HUDEP-2 (cell line): ENCODE measurements around the gene USP24.

Source experiments
- DNase-seq, 76 experiments: peaks; one replicate each; lab custom pipeline; 2025; ENCODE audit not compliant: unreplicated experiment in 76 of 76; lab: John Stamatoyannopoulos, UW

Gene USP24

DNA sequence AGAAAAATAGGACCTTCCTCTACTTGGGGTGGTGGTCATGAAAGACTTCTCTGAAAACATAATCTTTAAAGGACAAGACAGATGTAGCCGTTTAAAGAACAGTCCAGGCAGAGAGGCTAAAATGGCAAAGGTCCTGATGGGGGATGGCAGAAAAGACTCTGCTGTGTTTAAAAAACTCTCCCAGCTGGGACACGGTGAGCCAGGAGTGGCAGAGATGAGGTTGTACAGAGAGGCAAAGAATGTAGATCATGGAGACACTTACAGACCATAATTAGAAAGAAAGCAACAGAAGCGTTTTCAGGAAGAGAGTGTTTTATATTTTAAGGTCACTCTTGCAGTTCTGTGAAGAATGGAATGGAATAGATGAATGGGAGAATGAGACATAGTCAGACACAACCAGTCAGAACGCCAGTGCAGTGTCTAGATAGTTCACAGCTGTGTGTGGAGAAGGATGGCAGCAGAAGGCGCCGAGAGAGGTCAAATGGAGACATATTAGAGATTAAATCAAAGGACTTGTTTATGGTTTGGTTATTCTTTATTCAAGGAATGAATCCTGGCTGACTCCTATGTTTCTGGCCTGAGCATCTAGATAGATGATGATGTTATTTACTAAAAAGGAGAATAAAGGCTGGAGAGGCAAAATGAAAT is 47.8 kb downstream of the USP24 start:
- DNase-seq, result no peak

DNA sequence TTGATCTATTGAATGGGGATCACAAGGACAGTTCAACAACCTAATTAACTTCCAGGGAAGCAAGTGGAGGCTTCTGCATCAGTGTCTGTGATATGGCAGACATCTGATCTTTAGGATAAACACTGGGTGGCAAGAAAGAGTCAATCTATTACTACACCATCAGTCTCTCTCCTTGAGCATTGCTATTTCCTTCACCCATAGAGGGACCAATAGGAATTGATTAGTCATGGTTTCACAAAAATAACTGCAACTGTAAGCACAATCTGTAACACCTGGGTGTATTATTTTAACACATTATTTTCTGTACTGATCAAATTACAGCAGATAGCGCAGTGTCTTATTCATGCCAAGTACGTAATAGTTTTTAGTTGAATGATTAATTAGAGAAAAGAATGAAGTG is 50.3 kb downstream of the USP24 start:
- DNase-seq, result peak in 11 of 76 experiments; percentile 5 to 58 (median 26)

- DNase-seq, result peak in 1 of 76 experiments; percentile 16
Observed at GRCh38 chr1:55159571-55159970, 55.6 kb downstream of the USP24 start.

DNA sequence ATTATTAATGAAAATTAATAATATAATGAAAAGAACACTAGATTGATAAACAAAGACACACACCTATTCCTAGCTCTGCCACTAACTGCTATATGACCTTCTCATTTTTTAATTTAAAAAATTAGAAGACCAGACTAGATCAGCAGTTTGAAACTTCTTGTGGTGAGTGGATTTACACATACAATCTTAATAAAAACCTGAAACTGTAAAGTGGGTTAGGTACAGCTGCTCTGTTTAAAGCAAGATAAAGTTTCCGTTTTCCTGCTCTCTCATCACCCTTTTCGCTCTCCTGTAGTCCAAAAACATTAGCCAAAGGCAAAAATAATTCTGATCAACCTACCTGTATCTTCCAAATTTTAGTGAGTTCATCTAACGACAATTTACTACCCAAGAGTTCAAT is 58.6 kb downstream of the USP24 start:
- DNase-seq, result no peak

- DNase-seq, result no peak
Observed at GRCh38 chr1:55156093-55156492, 59.1 kb downstream of the USP24 start.

- peak in 14 of 76 experiments; percentile 6 to 46 (median 16) for DNase-seq
Observed at GRCh38 chr1:55155522-55155921, 59.6 kb downstream of the USP24 start.

GRCh38 chr1:55154616-55155015 is 60.5 kb downstream of the USP24 start:
- no peak for DNase-seq

DNA sequence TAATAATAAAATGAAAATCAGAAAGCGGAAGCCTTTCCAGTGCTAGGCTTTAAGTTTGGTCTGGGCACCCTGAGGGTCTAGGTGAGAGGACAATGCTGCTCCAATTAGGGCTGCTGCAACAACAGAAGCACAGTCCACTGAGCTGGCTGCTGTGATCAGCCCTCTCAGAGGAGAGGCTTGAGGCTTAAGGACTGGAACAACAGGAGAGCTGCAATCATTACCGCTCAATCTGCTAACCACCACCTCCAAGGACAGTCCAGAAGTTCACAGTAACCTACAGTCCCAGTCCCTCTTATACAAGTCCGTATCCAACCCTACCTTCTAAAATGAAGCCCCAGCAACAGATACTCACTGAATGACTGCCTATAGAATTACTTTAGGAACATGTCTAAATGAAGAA is 62.1 kb downstream of the USP24 start:
- no peak for DNase-seq

DNA sequence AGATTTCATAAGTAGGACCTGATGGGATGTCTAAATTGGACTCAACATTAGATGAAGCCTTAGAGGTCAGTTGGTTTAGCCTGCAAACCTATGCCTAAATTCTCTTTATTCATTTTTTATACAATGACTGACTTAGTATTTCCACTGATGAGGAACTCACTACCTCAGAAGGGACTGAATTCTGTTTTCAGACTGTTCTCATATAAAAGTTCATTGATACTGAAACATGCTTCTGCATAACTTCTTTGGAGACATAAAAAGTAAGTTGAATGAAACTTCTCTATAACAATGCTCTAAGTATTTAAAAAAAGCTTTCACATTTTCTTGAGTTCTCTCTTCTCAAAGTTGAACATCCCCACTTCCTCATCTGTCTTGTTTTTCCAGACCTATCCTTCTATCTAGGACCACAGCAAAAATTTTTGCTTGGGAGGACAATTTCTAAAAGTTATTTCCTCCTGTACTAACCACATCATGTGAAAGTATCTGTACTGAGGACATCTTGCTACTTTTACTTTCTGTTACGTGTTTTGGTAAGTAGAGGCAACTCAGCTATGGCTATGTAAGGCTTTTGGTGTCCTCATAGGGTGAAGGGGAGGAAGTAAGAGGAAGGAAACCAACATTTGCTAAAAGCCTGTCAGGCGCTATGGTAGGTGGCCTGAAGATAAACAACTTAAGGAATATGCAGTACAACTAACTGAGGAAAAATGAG is 64.1 kb downstream of the USP24 start:
- DNase-seq, result no peak

- DNase-seq, result no peak
Observed at GRCh38 chr1:55148676-55149075, 66.5 kb downstream of the USP24 start.

DNA sequence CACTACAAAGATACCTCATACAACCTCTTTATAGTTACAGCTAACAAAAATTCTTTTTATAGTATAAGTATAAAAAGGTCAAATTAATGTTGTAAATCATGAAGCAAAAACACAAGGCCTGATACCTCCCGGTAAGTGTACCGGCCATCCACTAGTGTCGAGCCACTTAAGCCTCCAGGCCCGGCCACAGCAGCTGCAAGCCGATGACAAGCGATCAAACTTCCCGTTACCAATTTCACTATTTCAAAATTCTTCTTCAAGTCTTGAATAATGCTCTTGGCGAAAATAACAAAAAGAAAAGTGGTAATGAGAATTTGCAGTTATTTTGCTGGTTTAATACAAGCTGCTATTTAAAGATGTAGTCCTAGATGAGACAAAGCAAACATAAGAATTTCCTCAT is 67.6 kb downstream of the USP24 start:
- DNase-seq, result no peak

- DNase-seq, result peak in 74 of 76 experiments; percentile 12 to 91 (median 76)
Observed at GRCh38 chr1:55146781-55147180, 68.4 kb downstream of the USP24 start.

GRCh38 chr1:55144886-55145285 is 70.3 kb downstream of the USP24 start:
- DNase-seq, result no peak

GRCh38 chr1:55143684-55144083 is 71.5 kb downstream of the USP24 start:
- DNase-seq, result peak in 32 of 76 experiments; percentile 4 to 54 (median 16)

DNA sequence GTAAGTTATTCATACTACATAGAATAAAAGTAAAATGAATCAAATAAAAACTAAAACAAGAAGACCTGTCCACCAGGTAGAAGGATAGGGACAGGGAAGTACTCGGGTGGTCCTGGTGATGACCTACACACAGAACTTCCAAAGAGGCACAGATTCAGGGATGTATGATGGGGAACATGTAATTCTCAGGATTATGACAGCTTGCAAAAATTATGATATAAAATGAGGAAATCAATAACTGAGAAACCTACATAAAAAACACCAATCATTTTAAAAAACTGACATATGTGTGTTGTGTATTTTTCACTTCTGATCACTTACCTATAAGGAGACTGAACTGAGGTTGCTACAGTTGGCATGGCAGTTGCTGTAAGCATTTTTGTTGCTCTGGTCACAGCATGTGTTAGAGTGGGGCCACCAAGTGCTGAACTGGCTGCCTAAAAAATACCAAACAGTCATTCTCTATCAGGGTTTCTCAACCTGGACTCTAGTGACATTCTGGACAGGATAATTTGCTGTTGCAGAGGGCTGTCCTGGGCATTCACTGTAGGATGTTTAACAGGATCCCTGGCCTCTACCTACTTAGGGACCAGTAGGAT is 73.8 kb downstream of the USP24 start:
- DNase-seq, result peak in 2 of 76 experiments; percentile 10

DNA sequence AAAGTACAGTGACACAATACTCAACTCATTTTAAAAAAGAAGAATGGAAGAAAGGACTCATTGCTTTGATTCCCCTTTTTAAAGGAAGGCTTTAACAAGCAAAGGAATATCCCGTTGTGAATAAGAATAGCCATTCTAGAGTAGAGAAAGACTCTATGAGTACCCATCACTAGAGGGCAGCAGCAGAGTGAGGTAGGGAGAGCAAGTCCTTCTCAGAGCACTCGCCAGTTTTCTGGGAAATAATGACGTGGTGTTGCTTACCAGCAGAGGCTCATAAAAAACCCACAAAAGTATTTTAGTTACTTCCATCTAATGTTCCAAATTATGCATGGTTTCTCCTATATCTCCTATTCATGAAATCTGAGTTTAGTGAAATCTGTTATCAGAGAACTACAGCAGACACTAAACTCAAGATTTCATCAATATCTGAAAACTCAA is 74.6 kb downstream of the USP24 start:
- DNase-seq, result peak in 68 of 76 experiments; percentile 4 to 83 (median 58)

- DNase-seq, result no peak
Observed at GRCh38 chr1:55140137-55140536, 75.0 kb downstream of the USP24 start.

GRCh38 chr1:55138823-55139222 is 76.3 kb downstream of the USP24 start:
- DNase-seq, result no peak

- DNase-seq, result no peak
Observed at GRCh38 chr1:55134152-55134808, 80.9 kb downstream of the USP24 start.

DNA sequence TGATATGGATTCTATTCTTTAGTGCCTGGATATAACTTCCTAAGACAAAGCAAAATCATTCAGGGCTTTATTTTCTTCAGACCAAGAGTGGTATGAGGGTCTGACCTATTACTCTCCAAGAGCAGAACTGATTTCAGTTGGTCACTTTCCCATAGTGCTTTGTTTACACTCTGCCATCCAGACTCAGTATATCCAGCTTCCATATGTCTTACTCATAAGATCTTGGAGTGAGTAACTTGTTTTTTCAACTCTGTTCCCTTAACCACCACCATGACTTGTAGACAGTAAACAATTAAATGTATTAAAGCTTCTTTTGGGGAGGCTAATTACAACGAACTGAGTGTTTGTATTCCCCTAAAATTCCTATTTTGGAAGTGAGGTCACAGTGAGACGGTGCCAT is 83.4 kb downstream of the USP24 start:
- DNase-seq, result no peak

GRCh38 chr1:55131218-55131617 is 83.9 kb downstream of the USP24 start:
- no peak for DNase-seq
